Nephron progenitor cell (in vitro differentiated cells): ENCODE data around the gene SPRY2.
A peak's percentile ranks its signal among the peaks of the same experiment; 100 is the strongest.

Source experiments
- DNase-seq: peaks from one replicate; pipeline ENCODE4 v3.0.0; 2021
- H3K27ac Mint-ChIP-seq: 2 replicates; pipeline ENCODE4 v1.8.0; 2021; ENCODE audit warnings: mild to moderate bottlenecking, moderate library complexity, mixed read lengths
- H3K27me3 Mint-ChIP-seq: 2 replicates; pipeline ENCODE4 v1.8.0; 2021; ENCODE audit warnings: mild to moderate bottlenecking, low read depth, mixed read lengths; ENCODE audit not compliant: poor library complexity
- H3K36me3 Mint-ChIP-seq: 2 replicates; pipeline ENCODE4 v1.8.0; 2021; ENCODE audit warnings: low read depth, mixed read lengths
- H3K4me1 Mint-ChIP-seq: 2 replicates; pipeline ENCODE4 v1.8.0; 2021; ENCODE audit warnings: mixed read lengths
- H3K4me3 Mint-ChIP-seq: 2 replicates; pipeline ENCODE4 v1.8.0; 2021; ENCODE audit warnings: mild to moderate bottlenecking, moderate library complexity, mixed read lengths
- H3K9me3 Mint-ChIP-seq: 2 replicates; pipeline ENCODE4 v1.8.0; 2021; ENCODE audit warnings: mild to moderate bottlenecking, moderate library complexity, mixed read lengths
- TF ChIP-seq, protein P1 (sequence below): fragments of 200-600 bp; sonication (generic); IDR thresholded peaks from 2 replicates; pipeline ENCODE4 v1.5.0; 2021; ENCODE audit warnings: antibody characterized with exemption

SPRY2 gene

DNA sequence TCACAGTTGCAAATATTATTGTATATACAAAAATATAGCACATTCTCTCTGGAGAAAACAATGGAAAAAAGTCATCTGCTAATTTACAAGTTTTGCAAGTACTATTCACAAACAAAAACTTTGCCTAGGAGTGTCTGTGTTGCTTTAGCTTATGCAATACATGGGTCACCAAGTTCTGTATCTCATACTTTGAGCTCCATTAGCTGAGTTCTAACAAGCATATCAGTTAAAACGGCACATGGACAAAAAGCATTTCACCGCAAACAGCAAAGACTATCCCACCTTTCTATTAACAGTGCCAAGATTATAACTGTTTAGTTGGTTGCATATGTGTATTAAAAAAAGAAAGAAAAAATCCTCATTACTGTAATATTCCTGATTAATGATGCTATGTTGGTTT lies 4.6 kb downstream of the SPRY2 start:
- H3K36me3 Mint-ChIP-seq: peaks cover 57% of the 10 kb centered on the region
- TF ChIP-seq, protein P1, sequence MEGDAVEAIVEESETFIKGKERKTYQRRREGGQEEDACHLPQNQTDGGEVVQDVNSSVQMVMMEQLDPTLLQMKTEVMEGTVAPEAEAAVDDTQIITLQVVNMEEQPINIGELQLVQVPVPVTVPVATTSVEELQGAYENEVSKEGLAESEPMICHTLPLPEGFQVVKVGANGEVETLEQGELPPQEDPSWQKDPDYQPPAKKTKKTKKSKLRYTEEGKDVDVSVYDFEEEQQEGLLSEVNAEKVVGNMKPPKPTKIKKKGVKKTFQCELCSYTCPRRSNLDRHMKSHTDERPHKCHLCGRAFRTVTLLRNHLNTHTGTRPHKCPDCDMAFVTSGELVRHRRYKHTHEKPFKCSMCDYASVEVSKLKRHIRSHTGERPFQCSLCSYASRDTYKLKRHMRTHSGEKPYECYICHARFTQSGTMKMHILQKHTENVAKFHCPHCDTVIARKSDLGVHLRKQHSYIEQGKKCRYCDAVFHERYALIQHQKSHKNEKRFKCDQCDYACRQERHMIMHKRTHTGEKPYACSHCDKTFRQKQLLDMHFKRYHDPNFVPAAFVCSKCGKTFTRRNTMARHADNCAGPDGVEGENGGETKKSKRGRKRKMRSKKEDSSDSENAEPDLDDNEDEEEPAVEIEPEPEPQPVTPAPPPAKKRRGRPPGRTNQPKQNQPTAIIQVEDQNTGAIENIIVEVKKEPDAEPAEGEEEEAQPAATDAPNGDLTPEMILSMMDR: no peak
- DNase-seq: no peak

GRCh38 chr13:80334597-80335260 lies 6.2 kb downstream of the SPRY2 start:
- peaks cover 70% of the 10 kb centered on the region for H3K36me3 Mint-ChIP-seq
- TF ChIP-seq, protein P1: no peak
- H3K27me3 Mint-ChIP-seq: no peaks in the 10 kb centered on the region
- no peak for DNase-seq
- peaks cover 14% of the 10 kb centered on the region for H3K9me3 Mint-ChIP-seq
- peak overlapping the region; percentile 58 for H3K4me3 Mint-ChIP-seq
- peak overlapping the region; percentile 21 for H3K27ac Mint-ChIP-seq
- peaks cover 39% of the 10 kb centered on the region for H3K4me1 Mint-ChIP-seq

More for the DNA sequence above, 4.6 kb downstream of the SPRY2 start:
- H3K9me3 Mint-ChIP-seq: peaks cover 14% of the 10 kb centered on the region
- no peak overlapping the region for H3K4me3 Mint-ChIP-seq
- H3K4me1 Mint-ChIP-seq: peaks cover 39% of the 10 kb centered on the region
- H3K27me3 Mint-ChIP-seq: no peaks in the 10 kb centered on the region
- peak overlapping the region; percentile 68 for H3K27ac Mint-ChIP-seq

DNA sequence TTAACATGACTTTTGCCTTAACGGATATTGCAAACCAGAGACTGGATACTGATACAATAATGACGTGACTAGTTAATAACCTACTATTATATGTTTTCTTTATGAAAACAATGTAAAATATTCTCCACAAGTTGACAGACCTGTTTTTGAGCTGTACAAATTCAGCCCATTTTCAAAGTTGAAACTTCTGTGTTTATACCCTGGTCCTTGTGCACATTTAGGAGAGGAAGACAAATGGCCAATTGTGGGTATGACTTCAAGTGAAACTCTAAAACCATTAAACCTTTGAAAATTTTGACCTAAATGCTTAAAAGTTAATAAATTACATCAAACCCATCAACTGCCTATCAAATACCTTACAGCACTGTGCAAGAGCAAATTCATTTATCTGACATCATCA lies 8.9 kb downstream of the SPRY2 start:
- no peak overlapping the region for H3K4me3 Mint-ChIP-seq
- peaks cover 80% of the 10 kb centered on the region for H3K36me3 Mint-ChIP-seq
- no peaks in the 10 kb centered on the region for H3K27me3 Mint-ChIP-seq
- H3K27ac Mint-ChIP-seq: no peak overlapping the region
- DNase-seq: no peak
- peaks cover 18% of the 10 kb centered on the region for H3K9me3 Mint-ChIP-seq
- H3K4me1 Mint-ChIP-seq: peaks cover 30% of the 10 kb centered on the region
- TF ChIP-seq, protein P1: no peak

DNA sequence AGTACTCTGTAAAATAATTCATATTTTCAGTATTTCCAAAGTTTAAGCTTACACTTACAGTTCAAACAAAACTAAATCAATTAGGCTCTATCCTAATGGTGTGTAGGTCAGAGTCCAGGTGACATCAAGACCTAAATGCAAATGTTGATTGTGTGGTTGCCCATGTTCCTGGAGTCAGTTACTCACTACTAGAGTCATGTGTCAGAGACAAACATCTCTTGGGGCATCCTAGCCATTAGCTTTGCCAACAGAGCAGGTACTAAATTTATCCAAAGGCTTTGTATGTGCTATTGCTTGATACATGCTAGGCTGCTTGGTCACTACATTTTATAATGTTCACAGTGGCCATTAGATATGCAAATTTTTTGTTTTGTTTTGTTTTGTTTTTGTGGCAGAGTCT lies 11.7 kb downstream of the SPRY2 start:
- no peak for DNase-seq
- H3K4me3 Mint-ChIP-seq: no peak overlapping the region
- peaks cover 17% of the 10 kb centered on the region for H3K9me3 Mint-ChIP-seq
- peaks cover 83% of the 10 kb centered on the region for H3K36me3 Mint-ChIP-seq
- TF ChIP-seq, protein P1: no peak
- H3K4me1 Mint-ChIP-seq: peaks cover 8% of the 10 kb centered on the region
- H3K27ac Mint-ChIP-seq: no peak overlapping the region
- H3K27me3 Mint-ChIP-seq: no peaks in the 10 kb centered on the region

DNA sequence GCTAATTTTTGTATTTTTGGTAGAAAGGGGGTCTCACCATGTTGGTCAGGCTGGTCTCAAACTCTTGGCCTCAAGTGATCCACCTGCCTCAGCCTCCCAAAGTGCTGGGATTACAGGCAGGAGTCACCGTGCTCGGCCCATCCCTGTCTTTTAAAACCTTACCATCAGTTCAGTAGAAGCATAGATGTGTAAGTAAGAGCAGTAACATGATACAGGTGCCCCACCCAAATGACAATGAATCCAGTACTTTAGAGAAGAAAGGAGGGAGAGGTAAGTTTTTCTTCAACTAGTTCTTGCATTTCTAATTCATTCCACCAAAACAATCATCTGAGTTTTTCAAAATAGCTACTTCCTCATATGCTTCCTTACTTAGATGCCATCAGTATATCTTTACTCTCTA lies 21.9 kb downstream of the SPRY2 start:
- Mint-ChIP-seq H3K4me1 (peaks cover 5% of the 10 kb centered on the region), H3K27me3 (no peaks in the 10 kb centered on the region), H3K36me3 (peaks cover 46% of the 10 kb centered on the region), H3K4me3 (no peak overlapping the region), H3K9me3 (peaks cover 21% of the 10 kb centered on the region), H3K27ac (no peak overlapping the region)
- no peak for DNase-seq
- TF ChIP-seq, protein P1: no peak
